DMS79 treated with DMSO at 0.1 percent for 48 hours (cell line): ENCODE measurements around the gene ENTPD8.
A peak's percentile ranks its signal among the peaks of the same experiment; 100 is the strongest.

Experiments
- DNase-seq: peaks from one replicate; lab custom pipeline; 2025; lab: John Stamatoyannopoulos, UW

The ENTPD8 gene

GRCh38 chr9:137447722-137448601, 6.8 kb upstream of the ENTPD8 start:
- DNase-seq: no peak

GRCh38 chr9:137446851-137447471, 5.8 kb upstream of the ENTPD8 start:
- no peak for DNase-seq

DNA sequence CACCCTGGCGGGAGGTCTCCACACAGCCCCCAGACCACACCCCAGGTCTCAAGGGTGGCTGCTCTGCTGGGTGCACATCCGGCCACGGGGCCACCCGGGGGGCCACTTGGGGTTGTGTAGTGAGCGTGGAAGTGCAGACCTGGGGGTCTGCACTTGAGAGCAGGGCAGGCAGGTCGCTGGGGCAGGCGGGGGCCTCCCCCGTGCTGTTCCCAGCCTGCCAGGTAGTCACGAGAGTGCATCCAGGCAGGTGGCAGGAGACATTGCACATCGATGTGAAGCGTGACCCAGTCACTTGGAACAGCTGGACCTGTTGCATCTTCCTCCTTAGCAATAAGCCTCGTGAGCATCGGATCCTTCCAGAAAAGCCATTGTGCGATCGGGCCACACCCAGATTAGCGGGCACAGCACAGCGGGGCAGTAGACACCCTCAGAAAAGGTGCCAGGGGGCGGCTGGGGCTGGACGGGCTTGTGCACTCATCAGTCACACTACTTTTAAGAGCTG, 4.8 kb upstream of the ENTPD8 start:
- DNase-seq: peak; percentile 49

DNA sequence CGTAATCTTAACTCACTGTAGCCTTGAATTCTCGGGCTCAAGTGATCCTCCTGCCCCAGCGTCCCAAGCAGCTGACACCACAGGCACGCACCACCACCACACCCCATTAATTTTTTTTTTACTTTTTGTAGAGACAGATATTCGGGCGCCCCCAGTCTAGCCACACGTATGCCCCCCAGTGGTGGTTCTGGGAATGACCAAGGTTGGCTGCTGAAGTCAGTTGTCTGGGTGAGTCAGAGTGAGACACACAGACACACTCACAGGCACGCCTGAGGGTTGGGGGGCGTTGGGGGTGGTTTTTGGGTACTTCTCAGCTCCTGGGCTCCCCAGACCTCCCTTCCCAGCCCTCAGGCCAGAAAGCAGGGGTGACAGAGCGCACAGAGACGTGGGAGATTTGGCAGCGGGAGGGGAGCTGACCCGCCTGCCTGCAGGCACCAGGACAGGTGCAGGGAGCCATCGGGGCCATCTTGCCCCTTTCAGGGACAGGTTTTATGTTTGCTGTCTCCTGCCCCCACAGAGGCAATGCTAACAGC, 4.2 kb upstream of the ENTPD8 start:
- peak; percentile 71 for DNase-seq

DNA sequence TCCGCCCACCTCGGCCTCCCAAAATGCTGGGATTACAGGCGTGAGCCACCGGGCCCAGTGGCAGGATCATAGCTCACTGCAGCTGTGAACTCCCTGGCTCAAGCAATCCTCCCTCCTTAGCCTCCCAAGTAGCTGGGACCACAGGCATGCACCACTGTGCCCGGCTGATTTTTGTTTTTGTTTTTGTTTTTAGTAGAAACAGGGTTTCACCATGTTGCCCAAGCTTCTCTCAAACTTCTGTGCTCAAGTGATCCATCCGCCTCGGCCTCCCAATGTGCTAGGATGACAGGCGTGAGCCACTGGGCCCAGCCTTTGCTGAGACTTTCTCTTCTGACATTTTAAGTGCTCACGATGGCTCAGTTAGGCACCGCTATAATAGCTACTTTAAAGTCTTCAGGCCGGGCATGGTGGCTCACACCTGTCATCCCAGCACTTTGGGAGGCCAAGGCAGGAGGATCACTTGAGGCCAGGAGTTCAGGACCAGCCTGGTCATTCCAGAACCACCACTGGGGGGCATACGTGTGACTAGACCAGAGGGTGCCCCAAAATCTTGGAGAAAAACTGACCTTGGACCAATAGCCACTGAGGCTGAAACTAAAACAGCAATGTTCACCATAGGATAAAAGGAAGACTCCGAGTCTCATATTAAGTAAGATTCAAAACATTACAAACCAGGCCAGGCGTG, 3.1 kb upstream of the ENTPD8 start:
- no peak for DNase-seq

DNA sequence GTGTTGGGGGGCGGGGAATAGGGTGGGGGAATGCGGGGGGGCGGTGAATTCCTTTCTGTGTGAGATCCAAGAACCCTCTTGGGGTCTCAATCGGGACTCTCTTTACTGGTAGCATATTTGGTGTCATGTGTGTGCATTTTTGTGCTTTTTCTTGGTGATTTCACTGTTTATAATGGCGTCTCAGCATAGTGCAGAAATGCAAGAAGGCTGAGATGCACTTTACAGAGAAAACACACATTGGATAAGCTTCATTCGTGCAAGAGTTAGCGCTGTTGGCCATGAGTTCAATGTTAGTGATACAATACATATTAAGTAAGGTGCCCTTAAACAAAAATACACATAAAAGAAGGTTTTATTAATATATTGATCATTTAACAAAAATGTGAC, 771 bp upstream of the ENTPD8 start:
- peak; percentile 12 for DNase-seq

DNA sequence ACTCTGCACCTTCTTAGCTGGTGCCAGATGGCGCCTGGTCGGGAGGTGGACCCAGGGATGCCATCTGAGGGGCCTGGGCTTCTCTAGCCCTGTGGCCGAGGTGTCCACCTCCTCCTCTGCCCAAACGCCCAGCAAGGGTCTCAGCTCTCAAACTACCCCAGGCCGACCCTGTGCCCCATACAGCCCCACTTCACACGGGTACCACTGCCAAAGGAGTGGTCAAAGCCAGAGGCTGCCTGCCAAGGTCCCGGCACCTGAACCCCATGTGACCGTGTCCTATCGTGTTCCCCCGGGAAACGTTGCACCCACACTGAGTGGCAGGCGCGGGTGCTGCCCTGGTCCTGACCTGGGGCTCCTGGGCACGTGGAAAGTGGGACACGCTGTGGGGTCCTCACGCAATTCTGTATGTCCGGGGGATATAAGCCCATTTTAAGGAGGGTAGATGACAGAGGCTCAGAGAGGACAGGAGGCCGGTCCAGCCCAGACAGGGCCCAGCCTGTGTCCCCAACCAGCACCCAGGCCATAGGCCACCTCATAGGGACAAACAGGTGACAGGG, 1.9 kb downstream of the ENTPD8 start:
- DNase-seq: no peak

DNA sequence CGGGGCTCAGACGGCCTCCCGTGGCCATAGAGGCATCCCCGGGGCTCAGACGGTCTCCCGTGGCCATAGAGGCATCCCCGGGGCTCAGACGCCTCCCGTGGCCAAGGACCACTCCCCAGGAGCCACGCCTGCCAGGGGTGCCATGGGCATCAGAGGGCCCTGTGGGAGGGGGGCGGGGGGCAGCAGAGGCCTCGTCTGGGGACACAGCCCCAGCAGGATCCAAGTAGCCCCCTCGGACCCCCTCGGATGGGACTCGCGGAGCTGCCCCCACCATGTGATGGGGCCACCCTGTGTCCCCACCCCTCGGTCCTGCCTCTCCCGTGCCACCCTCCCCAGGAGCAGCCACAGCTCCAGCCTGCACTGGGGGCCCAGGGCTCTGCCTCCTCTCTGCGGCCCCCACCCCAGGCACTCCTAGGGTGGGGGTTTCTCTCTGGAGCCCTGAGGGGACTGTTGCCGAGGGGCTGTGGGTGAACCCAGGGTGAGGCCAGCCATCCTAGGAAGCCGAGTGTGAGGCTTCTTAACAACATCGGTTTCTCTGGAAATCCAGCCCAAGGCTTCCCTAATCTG, 2.5 kb downstream of the ENTPD8 start:
- no peak for DNase-seq

- no peak for DNase-seq
Observed at GRCh38 chr9:137437691-137438590, 3.2 kb downstream of the ENTPD8 start.

- DNase-seq: no peak
Observed at GRCh38 chr9:137436761-137437600, 4.2 kb downstream of the ENTPD8 start.

GRCh38 chr9:137435980-137436760, 5.0 kb downstream of the ENTPD8 start:
- DNase-seq: no peak

DNA sequence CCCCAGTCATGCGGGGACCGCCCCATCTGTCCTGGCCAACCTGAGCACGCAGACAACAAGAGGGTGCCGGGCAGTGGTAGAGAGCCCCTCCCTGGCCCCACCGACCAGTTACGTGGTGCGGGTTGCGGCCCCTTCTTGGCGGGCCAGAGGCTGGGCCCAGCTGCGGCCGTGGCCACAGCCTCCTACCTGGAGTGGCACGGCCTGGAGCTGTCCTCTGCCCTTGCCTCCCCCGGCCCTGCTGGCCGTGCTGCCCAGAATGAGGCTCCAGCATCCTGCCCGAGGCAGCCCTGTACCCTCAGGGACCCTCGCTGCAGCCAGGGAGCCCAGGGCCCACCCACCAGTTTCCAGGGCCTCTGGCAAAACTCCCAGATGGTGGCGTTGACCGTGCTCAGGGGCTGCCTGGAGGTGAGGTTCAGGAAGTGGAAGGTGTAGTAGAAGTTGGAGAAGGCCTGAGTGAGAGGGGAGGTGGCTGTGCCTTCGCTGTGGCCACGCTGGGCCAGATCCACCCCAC, 5.7 kb downstream of the ENTPD8 start:
- DNase-seq: no peak

GRCh38 chr9:137434498-137435380, 6.4 kb downstream of the ENTPD8 start:
- no peak for DNase-seq

GRCh38 chr9:137433916-137434431, 7.2 kb downstream of the ENTPD8 start:
- no peak for DNase-seq

GRCh38 chr9:137433349-137433915, 7.7 kb downstream of the ENTPD8 start:
- DNase-seq: no peak

GRCh38 chr9:137432687-137433348, 8.3 kb downstream of the ENTPD8 start:
- no peak for DNase-seq
